ENCODE results near the gene MRPS15.
A peak's percentile ranks its signal among the peaks of the same experiment; 100 is the strongest.

MRPS15 gene

GRCh38 chr1:36440646-36441045 is 23.5 kb downstream of the MRPS15 start:
- no peaks in the 10 kb centered on the region for H3K4me1 ChIP-seq (ENCODE audit: control insufficient read depth, insufficient read depth, low read length)
- POLR2A ChIA-PET = no interaction called here
- H3K36me3 ChIP-seq (ENCODE audit: control insufficient read depth in 2 of 2, insufficient read depth in 1 of 2, low read length in 2 of 2) = peaks cover 0 to 14% of the 10 kb centered on the region in 2 experiments; a peak in 2 of 3 replicates
- CTCF ChIA-PET = interaction anchor here (1.1 kb wide), 1 partner anchor 10 kb away, joined by 3 read pairs; the partner anchor contains the start of gene OSCP1
- H3K4me3 ChIP-seq (ENCODE audit: low read depth, low read length) = no peak overlapping the region
- no peaks in the 10 kb centered on the region for H3K9me3 ChIP-seq (ENCODE audit: control insufficient read depth, insufficient read depth, low read depth, low read length)
- no peak overlapping the region for H3K27ac ChIP-seq (ENCODE audit: extremely low read depth, low read depth, low read length)
- no peak for TF ChIP-seq ZNF274 (IDR thresholded peaks at IDR 0.05; ENCODE audit: low read length)
- no peak for TF ChIP-seq ZNF274 (tag by site-specific recombination; IDR thresholded peaks at IDR 0.05; ENCODE audit: borderline replicate concordance)
- TF ChIP-seq ZXDB (tag by site-specific recombination; IDR thresholded peaks at IDR 0.05) = no peak
- TF ChIP-seq ZNF837 (tag by site-specific recombination; IDR thresholded peaks at IDR 0.05) = no peak
- TF ChIP-seq MYNN (tag by site-specific recombination; IDR thresholded peaks at IDR 0.05; ENCODE audit: borderline replicate concordance) = no peak

GRCh38 chr1:36440044-36440443 is 24.1 kb downstream of the MRPS15 start:
- H3K4me1 ChIP-seq (ENCODE audit: control insufficient read depth, insufficient read depth, low read length) = no peaks in the 10 kb centered on the region
- no peak overlapping the region for H3K4me3 ChIP-seq (ENCODE audit: low read depth, low read length)
- no peaks in the 10 kb centered on the region for H3K9me3 ChIP-seq (ENCODE audit: control insufficient read depth, insufficient read depth, low read depth, low read length)
- CTCF ChIA-PET = interaction anchor here (0.5 to 1.1 kb wide), 2 partner anchors 10 to 30 kb away, joined by 3 read pairs; partner anchors contain the start of gene OSCP1
- H3K36me3 ChIP-seq (ENCODE audit: control insufficient read depth in 2 of 2, insufficient read depth in 1 of 2, low read length in 2 of 2) = peaks cover 0 to 14% of the 10 kb centered on the region in 2 experiments; a peak in 2 of 3 replicates
- POLR2A ChIA-PET = no interaction called here
- TF ChIP-seq ZNF223 (tag by site-specific recombination; IDR thresholded peaks at IDR 0.05) (no peak), ZNF394 (tag by site-specific recombination; IDR thresholded peaks at IDR 0.05; ENCODE audit: borderline replicate concordance) (no peak), SALL2 (tag by site-specific recombination; IDR thresholded peaks at IDR 0.05; ENCODE audit: borderline replicate concordance) (no peak), ZNF354C (tag by site-specific recombination; IDR thresholded peaks at IDR 0.05; ENCODE audit: borderline replicate concordance, low read depth) (no peak), ZNF629 (tag by site-specific recombination; IDR thresholded peaks at IDR 0.05) (no peak), ATF2 (tag by site-specific recombination; IDR thresholded peaks at IDR 0.05; ENCODE audit: low read depth) (no peak)
- no peak overlapping the region for H3K27ac ChIP-seq (ENCODE audit: extremely low read depth, low read depth, low read length)

- ChIA-PET CTCF (no interaction called here), POLR2A (interaction anchor here (1.6 kb wide), 1 partner anchor 12 kb away, joined by 4 read pairs; the partner anchor contains the start of gene OSCP1)
- Histone ChIP-seq H3K4me3 (ENCODE audit: low read depth, low read length) (no peak overlapping the region), H3K36me3 (ENCODE audit: control insufficient read depth in 2 of 2, insufficient read depth in 1 of 2, low read length in 2 of 2) (peaks cover 0 to 17% of the 10 kb centered on the region in 2 experiments; a peak in 2 of 3 replicates), H3K27ac (ENCODE audit: extremely low read depth, low read depth, low read length) (no peak overlapping the region), H3K9me3 (ENCODE audit: control insufficient read depth, insufficient read depth, low read depth, low read length) (no peaks in the 10 kb centered on the region), H3K4me1 (ENCODE audit: control insufficient read depth, insufficient read depth, low read length) (no peaks in the 10 kb centered on the region)
- no peak for TF ChIP-seq PATZ1 (tag by site-specific recombination; IDR thresholded peaks at IDR 0.05)
- TF ChIP-seq ZNF707 (tag by site-specific recombination; IDR thresholded peaks at IDR 0.05) = no peak
- no peak for TF ChIP-seq ZEB2 (tag by site-specific recombination; IDR thresholded peaks at IDR 0.05)
- no peak for TF ChIP-seq ZNF16 (tag by site-specific recombination; IDR thresholded peaks at IDR 0.05; ENCODE audit: low read depth)
- TF ChIP-seq ZNF335 (tag by site-specific recombination; conservative IDR thresholded peaks at IDR 0.05) = peak; percentile 67; the same call in 1 of the 2 replicates
- TF ChIP-seq ZNF138 (tag by site-specific recombination; IDR thresholded peaks at IDR 0.05; ENCODE audit: borderline replicate concordance) = no peak
- TF ChIP-seq ATF2 (tag by site-specific recombination; IDR thresholded peaks at IDR 0.05; ENCODE audit: low read depth) = peak; percentile 79
- no peak for TF ChIP-seq PBX3 (CRISPR knock-in tag; IDR thresholded peaks at IDR 0.05)
- no peak for TF ChIP-seq ZNF341 (tag by site-specific recombination; IDR thresholded peaks at IDR 0.05; ENCODE audit: low read depth)
- no peak for TF ChIP-seq PRDM1 (tag by site-specific recombination; IDR thresholded peaks at IDR 0.05)
- TF ChIP-seq ZBTB49 (tag by site-specific recombination; IDR thresholded peaks at IDR 0.05; ENCODE audit: low read depth) = no peak
- no peak for TF ChIP-seq KLF1 (tag by site-specific recombination; IDR thresholded peaks at IDR 0.05)
Measured at GRCh38 chr1:36438715-36439114, 25.5 kb downstream of the MRPS15 start.
